Stimulated activated CD4-positive, alpha-beta T cell treated with anti-CD3 and anti-CD28 coated beads, TNF-alpha, amount 100 ng/mL, for 4 hours (primary cell): ENCODE data around the gene IL17REL.
A peak's percentile ranks its signal among the peaks of the same experiment; 100 is the strongest.

Source experiments
- DNase-seq, 3 experiments: peaks; one replicate each; pipeline ENCODE4 v3.0.0-alpha.2; 2020; ENCODE audit warnings: low read depth in 3 of 3

IL17REL gene

DNA sequence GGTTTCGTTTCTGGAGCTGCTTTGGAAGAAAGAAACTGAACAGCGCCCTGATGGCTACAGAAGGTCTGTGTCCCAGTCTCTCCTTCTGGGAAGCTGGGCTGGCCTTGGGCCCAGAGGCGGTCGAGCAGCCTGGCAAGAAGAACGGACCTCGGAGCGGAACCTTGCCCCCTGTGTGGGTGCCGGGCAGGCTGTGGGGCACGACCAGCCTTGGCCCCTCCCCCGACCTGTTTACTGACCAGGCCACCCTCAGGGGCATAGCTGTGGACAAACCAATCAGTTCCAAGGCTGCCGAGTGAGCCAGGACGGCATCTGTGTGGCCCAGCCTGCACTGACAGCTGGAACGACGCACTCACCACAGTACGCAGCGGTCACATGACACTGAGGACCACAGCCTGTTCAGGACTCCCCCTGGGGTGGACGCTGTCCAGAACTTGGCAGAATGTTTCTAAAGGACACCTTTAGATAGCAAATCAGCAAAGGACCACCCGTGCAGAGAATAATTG is 44.8 kb downstream of the IL17REL start:
- DNase-seq = no peak

GRCh38 chr22:49966774-49967705 is 45.5 kb downstream of the IL17REL start:
- DNase-seq = no peak

DNA sequence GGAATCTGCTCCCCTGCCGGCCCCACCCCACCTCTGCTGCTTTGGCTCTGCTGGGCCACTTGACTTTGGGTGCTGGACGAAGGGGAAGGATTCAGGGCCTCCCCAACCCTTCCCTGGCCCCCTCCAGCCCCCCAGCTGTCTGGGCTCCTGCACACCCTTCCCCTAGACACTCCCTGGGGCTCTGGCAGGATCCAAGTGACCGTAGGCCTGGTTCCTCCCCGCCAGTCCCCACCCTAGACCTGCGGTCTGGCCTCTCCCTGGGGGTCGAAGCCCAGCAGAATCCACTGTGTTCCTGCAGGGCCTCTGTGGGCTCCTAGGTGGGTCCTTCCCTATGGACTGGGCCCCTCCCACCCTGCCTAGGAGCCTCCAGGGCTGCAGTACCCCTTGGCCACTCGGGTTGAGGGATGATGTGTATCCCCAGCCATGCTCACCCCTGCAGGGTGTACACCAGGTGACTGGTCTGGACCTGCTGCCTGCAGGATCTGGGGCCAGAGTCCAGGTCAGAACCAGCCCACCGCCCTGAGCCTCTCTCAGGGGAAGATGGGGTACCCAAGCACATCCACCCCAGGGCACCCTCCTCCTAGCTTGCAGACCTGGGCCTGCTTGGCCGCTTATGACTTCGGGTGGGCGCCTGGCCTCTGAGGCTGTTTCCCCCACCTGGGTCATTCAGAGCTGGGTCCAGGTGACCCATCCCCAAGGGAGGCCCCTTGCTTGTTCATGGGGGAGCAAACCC is 46.4 kb downstream of the IL17REL start:
- no peak for DNase-seq

DNA sequence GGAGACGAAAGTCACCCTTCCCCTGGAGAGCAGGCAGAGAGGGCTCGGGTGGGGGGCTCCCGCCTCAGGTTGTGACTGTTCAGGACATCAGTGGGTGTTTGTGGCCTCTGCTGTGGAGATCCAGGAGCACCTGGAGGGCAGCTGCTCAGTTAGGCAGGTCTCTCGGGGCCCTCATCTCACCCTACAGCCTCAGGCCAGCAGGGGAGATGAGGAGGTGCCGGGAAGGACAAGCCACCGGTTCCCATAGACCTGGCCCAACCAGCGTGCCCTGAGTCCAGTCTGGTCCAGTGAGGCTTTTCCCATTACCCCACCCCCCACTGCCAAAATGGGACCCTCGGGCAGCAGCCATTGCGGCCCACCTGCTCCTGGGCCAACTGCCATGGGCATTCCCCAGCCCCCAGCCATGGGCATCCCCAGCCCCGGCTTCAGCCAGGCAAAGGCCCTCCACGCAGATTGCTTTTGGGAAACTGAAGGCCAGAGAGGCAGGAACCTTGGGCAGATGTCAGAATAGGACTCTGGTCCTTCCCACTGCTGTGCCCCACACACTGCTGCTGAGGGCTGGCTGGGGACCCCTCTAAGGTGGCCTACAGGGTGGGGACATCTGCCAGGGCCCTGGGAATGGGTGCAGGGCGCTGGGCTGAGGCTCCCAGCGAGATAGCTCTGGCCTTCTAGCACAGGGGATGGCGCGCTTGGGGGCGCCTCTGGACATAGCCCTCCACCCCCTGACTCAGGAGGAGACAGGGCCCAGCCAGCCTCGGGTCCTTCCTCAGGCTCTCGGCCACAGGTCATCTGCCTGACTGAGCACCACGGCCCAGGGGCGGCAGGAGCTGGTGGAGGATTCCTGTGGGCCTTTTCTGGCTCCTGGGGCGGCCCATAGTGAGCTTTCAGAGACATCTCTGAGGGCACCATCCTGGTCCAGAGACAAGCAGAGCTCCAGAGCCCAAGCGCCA is 47.2 kb downstream of the IL17REL start:
- no peak for DNase-seq

GRCh38 chr22:49964136-49965090 is 48.2 kb downstream of the IL17REL start:
- no peak for DNase-seq

DNA sequence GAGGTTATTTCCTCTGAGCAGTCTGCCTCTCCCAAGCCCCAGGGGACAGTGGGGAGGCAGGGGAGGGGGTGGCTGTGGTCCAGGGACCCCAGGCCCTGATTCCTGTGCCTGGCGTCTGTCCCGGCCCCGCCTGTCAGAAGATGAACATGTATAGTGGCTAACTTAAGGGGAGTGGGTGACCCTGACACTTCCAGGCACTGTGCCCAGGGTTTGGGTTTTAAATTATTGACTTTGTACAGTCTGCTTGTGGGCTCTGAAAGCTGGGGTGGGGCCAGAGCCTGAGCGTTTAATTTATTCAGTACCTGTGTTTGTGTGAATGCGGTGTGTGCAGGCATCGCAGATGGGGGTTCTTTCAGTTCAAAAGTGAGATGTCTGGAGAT is 48.9 kb downstream of the IL17REL start:
- no peak for DNase-seq

DNA sequence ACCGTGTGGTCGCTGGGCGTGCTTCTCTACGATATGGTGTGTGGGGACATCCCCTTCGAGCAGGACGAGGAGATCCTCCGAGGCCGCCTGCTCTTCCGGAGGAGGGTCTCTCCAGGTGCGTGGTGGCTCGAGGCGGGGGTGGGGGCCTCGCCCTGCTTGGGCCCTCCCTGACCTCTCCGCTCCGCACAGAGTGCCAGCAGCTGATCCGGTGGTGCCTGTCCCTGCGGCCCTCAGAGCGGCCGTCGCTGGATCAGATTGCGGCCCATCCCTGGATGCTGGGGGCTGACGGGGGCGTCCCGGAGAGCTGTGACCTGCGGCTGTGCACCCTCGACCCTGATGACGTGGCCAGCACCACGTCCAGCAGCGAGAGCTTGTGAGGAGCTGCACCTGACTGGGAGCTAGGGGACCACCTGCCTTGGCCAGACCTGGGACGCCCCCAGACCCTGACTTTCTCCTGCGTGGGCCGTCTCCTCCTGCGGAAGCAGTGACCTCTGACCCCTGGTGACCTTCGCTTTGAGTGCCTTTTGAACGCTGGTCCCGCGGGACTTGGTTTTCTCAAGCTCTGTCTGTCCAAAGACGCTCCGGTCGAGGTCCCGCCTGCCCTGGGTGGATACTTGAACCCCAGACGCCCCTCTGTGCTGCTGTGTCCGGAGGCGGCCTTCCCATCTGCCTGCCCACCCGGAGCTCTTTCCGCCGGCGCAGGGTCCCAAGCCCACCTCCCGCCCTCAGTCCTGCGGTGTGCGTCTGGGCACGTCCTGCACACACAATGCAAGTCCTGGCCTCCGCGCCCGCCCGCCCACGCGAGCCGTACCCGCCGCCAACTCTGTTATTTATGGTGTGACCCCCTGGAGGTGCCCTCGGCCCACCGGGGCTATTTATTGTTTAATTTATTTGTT is 49.6 kb downstream of the IL17REL start:
- no peak for DNase-seq

DNA sequence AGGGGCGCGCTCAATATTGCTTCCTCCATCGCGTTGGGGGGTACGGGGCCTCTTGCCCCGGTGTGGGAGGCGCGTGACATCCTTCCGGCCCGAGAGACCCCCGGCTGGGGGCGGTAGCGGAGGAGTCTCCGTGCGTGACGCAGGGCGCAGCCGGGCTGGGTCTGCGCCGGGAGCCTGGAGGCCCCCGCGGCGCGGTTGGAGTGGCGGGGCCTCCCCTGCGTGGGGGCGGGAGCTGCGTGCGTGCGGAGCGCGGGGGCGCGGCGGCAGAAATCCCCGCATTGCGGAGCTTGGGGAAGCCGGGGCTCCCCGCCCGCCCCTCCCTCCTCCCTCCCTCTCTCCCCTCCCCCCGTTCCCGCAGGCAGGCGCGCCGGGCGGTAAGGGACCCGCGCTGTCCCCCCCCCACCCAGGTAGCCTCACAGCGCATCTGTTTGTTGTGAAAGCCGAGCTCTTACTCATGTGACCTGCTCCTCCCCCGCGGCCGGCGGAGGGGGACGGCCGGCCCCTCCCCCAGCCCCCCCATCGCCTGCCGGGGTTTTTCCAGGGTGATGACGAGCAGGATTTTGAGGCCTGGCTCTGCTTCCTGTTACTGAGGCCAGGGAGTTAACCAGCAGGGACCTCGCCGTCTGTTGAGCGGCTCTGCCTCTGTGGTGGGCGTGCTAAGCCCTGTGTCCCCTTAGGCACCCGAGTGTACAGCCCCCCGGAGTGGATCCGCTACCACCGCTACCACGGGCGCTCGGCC is 50.4 kb downstream of the IL17REL start:
- DNase-seq = peak; percentile 81 to 87 (median 82)

DNA sequence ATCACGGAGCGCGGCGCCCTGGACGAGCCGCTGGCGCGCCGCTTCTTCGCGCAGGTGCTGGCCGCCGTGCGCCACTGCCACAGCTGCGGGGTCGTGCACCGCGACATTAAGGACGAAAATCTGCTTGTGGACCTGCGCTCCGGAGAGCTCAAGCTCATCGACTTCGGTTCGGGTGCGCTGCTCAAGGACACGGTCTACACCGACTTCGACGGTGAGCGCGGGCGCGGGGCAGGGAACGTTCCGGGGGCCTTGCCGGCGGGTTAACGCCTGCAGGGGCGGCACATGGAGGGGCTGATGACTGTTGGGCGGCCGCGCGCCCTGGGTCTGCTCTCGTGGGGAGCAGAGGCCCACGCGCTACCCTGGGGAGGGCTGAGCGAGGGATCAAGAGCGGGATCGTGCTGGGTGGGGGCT is 51.0 kb downstream of the IL17REL start:
- DNase-seq = no peak

- DNase-seq = peak in 1 of 3 experiments; percentile 34
These were observed 51.5 kb downstream of the IL17REL start for GRCh38 chr22:49961005-49961600.

- DNase-seq = peak; percentile 87 to 92 (median 89)
These were observed 52.2 kb downstream of the IL17REL start, which contains the start of gene PIM3 for GRCh38 chr22:49960159-49961004. Gene PIM3, plus strand, starts transcription at chr22:49960772. Its CDS starts 176 bp downstream, at chr22:49960948.

DNA sequence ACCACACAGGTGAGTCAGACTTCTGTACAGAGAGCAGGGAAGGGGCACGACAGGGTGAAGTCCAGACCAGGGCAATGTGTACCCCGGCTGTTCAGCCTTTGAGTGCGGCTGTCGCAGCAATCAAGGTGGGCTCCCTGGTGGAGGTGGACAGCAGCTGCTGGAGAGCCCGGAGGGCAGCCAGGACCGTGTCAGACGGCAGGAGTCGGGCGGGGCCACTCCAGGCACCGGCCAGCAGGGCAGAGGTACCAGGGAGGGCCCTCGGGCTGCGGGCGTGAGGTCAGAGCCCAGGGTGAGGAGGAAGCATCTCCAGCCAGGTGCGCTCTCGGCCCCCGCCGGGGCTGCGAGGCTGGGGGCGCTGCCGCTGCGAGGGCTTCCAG is 52.8 kb downstream of the IL17REL start:
- peak in 1 of 3 experiments; percentile 32 for DNase-seq

DNA sequence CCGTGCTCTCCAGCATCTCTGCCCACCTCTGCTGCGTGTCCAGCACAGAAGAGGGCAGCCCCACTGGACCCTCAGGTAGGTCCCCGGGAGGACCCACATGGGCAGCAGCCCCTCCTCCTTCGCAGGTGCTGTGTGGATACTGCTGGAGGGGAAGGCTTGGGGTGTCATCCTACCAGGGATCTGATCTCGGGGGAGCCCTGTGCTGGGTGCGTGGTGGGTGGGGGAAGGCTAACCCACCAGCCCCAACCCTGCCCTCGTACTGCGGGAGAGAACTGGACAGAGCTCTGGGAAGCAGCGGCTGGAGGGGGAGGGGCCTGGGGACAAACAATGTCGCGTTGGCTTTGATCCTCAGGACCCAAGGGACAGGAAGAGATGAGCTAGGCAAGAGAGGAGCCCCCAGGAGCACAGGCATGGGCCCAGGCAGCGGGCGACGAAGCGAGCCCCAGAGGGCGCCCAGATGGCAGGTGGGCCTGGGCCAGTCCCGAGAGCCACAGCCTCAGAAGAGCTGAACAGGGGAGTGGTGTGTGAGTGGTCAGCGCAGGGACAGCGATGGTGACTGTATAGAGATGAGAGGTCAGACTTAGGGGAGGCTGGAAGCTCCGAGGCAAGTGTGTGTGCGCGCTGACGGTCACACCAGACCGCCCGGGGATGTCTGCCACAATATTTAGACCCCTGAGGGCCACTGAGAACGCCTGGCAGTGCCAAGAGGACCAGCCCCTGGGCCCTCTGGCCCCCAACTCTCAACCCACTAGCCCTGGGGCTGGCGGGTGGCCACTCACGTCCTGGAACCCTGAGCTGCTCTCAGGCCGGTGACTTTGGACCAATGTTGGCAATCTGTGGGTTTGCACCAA is 53.4 kb downstream of the IL17REL start:
- DNase-seq = no peak

- DNase-seq = no peak
These were observed 54.1 kb downstream of the IL17REL start for GRCh38 chr22:49958366-49958921.

GRCh38 chr22:49957826-49958365 is 54.7 kb downstream of the IL17REL start:
- DNase-seq = no peak
